Measurements from ENCODE around the gene PRPF19.

PRPF19 gene

GRCh38 chr11:60902625-60903024, 3.8 kb downstream of the PRPF19 start:
- no peak for DNase-seq

GRCh38 chr11:60900673-60901404, 5.5 kb downstream of the PRPF19 start:
- DNase-seq, result no peak

- no peak for DNase-seq
Observed at GRCh38 chr11:60899977-60900376, 6.4 kb downstream of the PRPF19 start.

GRCh38 chr11:60899046-60899936, 7.1 kb downstream of the PRPF19 start:
- DNase-seq, result peak; percentile 24

GRCh38 chr11:60897496-60897895, 8.9 kb downstream of the PRPF19 start:
- no peak for DNase-seq

GRCh38 chr11:60895687-60896086, 10.7 kb downstream of the PRPF19 start:
- no peak for DNase-seq

- DNase-seq, result no peak
Observed at GRCh38 chr11:60891103-60891741, 15.2 kb downstream of the PRPF19 start.

- DNase-seq, result no peak
Observed at GRCh38 chr11:60890696-60891095, 15.7 kb downstream of the PRPF19 start.

- no peak for DNase-seq
Observed at GRCh38 chr11:60889869-60890311, 16.5 kb downstream of the PRPF19 start.

GRCh38 chr11:60887556-60887955, 18.8 kb downstream of the PRPF19 start:
- peak; percentile 38 for DNase-seq

- DNase-seq, result no peak
Observed at GRCh38 chr11:60880643-60881282, 25.6 kb downstream of the PRPF19 start.

GRCh38 chr11:60879971-60880588, 26.3 kb downstream of the PRPF19 start:
- DNase-seq, result no peak

- DNase-seq, result no peak
Observed at GRCh38 chr11:60879104-60879503, 27.3 kb downstream of the PRPF19 start.

- DNase-seq, result no peak
Observed at GRCh38 chr11:60878245-60879101, 27.9 kb downstream of the PRPF19 start.

GRCh38 chr11:60876168-60876485, 30.3 kb downstream of the PRPF19 start:
- no peak for DNase-seq

- no peak for DNase-seq
Observed at GRCh38 chr11:60875366-60876167, 30.8 kb downstream of the PRPF19 start.

- DNase-seq, result no peak
Observed at GRCh38 chr11:60874421-60875365, 31.7 kb downstream of the PRPF19 start.

GRCh38 chr11:60873533-60873932, 32.9 kb downstream of the PRPF19 start:
- no peak for DNase-seq

GRCh38 chr11:60872961-60873524, 33.3 kb downstream of the PRPF19 start:
- DNase-seq, result no peak
